ENCODE results near the gene ST6GAL1.
A peak's percentile ranks its signal among the peaks of the same experiment; 100 is the strongest.
"Not testable (repeated sequence)": the region's sequence is repeated elsewhere in the genome, so short reads cannot be mapped to it uniquely, and the experiment has no call there.

Gene ST6GAL1, protein sequence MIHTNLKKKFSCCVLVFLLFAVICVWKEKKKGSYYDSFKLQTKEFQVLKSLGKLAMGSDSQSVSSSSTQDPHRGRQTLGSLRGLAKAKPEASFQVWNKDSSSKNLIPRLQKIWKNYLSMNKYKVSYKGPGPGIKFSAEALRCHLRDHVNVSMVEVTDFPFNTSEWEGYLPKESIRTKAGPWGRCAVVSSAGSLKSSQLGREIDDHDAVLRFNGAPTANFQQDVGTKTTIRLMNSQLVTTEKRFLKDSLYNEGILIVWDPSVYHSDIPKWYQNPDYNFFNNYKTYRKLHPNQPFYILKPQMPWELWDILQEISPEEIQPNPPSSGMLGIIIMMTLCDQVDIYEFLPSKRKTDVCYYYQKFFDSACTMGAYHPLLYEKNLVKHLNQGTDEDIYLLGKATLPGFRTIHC

DNA sequence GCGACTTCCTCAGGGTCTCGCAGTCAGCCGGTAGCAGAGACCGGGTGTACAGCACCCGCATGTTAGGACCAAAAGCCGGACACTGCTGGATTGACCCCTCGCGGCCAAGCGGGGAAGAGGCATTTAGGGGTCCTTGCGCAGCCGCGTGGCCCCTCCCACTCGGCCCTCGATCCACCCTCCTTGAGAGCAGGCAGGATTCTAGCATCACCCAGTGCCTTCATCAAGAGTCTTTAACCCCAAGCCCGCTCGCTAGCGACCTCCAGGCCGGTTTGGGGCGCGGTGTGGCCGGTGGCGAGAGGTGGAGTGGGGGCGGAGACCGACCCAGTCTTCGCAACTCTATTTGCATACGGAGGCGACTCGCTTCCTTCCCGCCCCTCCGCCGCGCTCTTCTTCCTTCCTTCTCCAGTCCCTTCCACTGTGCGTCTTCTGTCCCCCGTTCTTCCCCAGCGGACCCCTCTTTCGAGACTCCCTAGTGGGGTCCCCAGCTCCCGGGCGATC is at the start of gene ST6GAL1:
ST6GAL1 (plus strand) TSS at position 384 of the 498 bp plus-strand sequence. CDS start 112,178 bp downstream, outside the sequence.
- DNase-seq, result peak; percentile 33

DNA sequence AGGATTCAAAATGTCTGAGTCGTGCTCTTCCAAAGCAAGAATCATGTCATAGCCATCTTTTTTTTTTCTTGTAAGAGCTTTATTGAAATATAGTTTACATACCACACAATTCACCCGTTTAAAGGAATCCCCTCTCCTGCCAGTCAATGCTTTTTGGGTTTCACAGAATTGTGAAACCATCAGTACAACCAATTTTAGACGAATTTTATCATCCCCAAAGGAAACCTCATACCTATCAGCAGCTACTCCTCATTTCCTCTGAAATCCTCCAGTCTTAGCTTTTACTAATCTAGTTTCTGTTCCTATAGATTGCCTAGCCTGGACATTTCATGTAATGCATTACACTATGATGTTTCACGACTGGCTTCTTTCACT is 48.2 kb upstream of the ST6GAL1 start:
- no peak for DNase-seq

DNA sequence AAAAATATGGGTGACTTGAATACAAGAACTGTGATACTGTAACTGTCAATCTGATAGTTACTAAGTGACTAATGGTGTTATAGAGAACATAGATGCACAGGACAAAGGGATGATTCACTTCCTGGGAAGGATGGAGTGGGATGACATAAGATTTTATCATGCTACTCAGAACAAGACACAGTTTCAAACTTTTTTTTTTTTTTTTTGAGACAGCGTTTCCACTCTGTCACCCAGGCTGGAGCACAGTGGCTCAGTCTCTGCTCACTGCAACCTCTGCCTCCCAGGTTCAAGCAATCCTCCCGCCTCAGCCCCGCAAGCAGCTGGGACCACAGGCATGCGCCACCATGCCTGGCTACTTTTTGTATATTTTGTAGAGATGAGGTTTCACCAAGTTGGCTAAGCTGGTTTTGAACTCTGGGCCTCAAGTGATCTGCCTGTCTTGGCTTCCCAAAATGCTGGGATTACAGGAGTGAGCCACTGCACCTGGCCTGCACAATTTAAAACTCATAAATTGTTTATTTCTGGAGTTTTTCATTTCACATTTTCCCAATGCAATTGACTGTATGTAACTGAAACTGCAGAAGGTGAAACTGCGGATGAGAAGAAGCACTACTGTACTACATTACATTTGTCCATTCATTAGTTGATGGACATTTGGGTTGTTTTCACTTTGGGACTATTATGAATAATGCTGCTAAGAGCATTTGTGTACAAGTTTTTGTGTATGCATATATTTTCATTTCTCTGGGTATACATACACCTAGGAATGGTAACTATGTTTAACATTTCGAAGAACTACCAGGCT is 47.2 kb upstream of the ST6GAL1 start:
- DNase-seq, result no peak

DNA sequence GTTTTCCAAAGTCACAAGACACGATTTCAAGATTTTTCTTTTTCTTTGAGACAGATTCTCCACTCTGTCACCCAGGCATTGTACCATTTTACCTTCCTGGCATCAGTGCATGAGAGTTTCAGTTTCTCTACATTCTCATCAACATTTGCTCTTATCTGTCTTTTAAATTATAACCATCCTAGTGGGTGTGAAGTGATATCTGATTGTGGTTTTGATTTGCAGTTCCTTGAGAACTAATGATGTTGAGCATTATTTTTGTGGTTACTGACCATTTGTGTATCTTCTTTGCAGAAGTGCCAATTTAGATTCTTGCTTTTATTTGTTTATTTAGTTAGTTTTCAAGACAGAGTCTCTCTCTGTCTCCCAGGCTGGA is 46.7 kb upstream of the ST6GAL1 start:
- no peak for DNase-seq

DNA sequence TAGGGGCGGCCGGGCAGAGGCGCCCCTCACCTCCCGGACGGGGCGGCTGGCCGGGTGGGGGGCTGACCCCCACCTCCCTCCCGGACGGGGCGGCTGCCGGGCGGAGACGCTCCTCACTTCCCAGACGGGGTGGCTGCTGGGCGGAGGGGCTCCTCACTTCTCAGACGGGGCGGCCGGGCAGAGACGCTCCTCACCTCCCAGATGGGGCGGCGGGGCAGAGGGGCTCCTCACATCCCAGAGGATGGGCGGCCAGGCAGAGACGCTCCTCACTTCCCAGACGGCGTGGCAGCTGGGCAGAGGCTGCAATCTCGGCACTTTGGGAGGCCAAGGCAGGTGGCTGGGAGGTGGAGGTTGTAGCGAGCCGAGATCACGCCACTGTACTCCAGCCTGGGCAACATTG is 45.5 kb upstream of the ST6GAL1 start:
- DNase-seq, result not testable (repeated sequence)

DNA sequence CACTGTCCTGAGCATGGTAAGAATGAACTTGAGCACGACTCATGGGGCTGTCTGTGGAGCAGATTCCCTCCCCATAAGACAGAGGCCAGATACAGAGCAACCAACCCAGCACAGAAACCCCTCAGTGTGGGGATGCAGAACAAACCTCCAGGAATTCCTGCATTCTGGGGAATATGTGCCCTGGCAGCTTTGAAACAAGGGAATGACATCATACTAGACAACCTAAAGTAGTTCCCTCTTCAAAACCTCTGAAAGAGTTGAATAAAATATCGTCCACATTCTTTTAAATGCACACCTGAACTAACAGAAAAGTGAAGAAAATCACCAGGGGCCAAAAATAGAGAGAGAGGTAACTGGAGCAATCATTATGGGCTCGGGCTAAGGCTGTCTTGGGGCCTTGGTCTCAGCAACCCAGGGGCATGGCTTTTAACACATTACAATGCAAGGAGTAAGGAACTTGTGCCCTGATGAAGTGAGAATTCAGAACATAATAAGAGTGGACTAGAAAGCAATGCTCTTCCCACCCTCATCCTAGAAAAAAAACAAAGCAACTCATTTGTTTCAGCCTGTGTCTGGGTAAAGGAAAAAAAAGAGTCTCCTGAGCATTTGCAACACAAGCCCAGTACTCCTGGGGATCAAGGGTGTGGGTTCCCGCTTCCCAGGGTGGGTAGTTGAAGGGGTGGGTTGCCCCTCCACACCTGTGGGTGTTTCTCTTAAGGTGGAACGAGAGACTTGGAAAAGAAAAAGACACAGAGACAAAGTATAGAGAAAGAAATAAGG is 43.9 kb upstream of the ST6GAL1 start:
- DNase-seq, result no peak

DNA sequence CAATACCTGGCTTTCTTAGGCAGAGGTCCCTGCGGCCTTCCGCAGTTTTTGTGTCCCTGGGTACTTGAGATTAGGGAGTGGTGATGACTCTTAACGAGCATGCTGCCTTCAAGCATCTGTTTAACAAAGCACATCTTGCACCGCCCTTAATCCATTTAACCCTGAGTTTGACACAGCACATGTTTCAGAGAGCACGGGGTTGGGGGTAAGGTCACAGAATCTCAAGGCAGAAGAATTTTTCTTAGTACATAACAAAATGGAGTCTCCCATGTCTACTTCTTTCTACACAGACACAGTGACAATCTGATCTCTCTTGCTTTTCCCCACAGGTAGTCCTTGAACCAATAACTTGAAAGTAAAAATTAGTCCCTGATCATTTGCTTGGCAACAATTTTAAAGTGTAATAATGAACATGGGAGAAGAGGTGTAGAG is 42.8 kb upstream of the ST6GAL1 start:
- DNase-seq, result not testable (repeated sequence)

DNA sequence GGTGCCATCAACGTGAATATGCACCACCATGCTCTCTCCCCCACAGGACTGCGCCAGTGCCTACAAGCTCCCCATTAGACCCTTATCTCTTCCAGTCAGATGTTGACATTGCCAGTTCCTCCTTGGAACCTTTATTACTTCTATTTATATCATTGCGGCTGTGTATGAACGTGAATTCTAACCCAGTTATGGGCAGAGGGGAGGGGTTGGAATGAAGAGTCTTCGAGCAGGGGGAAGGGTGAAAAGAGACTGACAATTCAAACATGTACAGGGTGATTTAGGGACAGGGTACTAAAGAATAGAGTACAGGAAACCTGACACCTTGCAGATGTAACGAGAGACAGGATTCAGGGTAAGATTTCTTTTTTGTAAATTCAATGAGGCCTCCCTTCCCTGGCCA is 41.8 kb upstream of the ST6GAL1 start:
- peak; percentile 5 for DNase-seq

DNA sequence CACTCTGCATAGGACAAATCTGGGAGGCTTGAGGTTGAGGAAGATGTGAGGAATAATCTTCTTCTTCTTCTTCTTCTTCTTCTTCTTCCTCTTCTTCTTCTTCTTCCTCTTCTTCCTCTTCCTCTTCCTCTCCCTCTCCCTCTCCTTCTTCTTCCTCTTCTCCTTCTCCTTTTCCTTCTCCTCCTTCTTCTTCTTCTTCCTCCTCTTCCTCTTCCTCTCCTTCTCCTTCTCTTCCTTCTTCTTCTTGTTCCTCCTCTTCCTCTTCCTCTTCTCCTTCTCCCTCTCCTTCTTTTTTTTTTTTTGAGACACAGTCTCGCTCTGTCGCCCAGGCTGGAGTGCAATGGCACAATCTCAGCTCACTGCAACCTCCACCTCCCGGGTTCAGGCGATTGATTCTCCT is 40.6 kb upstream of the ST6GAL1 start:
- not testable (repeated sequence) for DNase-seq

DNA sequence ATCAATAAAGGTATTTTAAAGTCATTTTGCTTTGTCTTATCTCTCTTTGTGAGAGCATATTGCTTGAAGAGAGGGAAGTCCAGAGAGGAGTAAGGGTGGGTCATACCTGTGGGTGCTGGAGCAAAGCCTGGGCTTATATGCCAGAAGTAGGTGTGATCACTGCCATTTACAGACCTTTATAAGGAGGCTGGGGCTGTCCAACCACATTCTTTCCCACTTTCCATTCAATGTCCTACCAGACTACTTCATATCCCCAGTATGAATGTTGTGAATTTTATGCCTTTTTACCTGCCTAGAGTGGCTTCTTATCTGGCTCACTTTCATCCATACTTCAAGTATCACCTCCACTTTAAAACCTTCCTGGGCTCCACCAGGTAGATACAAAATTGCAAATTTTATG is 39.4 kb upstream of the ST6GAL1 start:
- no peak for DNase-seq

DNA sequence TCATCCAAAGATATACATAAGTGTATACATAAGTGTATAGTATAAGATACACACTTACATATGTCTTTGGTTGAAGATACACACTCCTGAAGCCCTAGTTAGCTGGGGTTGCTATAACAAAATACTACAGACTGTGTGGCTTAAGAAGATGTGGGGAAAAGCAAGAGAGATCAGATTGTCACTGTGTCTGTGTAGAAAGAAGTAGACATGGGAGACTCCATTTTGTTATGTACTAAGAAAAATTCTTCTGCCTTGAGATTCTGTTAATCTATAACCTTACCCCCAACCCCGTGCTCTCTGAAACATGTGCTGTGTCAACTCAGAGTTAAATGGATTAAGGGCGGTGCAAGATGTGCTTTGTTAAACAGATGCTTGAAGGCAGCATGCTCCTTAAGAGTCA is 37.3 kb upstream of the ST6GAL1 start:
- DNase-seq, result not testable (repeated sequence)

DNA sequence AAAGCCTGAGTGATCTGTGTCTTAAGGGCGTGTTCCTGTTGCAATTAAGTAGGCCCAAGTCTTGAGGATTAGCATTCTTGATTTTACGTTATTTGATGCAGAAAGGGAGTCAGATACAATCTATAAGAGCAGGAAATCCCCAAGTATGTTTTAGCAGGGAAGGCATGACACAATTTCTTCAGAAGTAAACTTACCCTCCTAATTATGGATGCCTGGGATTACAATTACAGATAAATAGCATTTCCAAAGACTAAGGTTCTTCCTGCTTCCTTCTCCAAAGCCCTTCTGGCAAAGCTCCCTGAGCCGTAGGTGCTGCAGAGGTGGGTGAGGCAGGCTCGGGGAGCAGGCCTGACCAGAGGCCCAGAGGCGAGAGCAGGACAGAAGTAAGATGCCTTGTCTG is 34.9 kb upstream of the ST6GAL1 start:
- no peak for DNase-seq

DNA sequence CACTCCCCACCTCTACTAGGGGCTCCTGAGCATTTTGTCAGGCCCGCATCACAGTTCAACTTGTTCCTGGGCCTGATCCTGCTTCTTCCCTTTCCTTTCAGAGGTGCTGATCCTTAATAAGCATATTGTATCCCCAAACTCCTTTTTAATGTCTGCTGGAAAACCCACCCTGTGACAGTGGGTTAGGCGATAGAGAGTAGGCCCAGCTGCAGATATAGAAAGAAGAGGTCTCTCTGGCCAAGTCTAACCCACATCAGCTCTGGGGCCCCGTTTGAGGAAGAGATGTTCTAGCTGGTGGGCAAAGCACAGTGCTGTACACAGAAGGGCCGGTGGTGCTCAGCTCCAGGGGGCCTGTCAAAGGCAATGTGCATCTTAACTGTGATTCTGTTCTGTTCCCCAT is 34.3 kb upstream of the ST6GAL1 start:
- DNase-seq, result no peak

DNA sequence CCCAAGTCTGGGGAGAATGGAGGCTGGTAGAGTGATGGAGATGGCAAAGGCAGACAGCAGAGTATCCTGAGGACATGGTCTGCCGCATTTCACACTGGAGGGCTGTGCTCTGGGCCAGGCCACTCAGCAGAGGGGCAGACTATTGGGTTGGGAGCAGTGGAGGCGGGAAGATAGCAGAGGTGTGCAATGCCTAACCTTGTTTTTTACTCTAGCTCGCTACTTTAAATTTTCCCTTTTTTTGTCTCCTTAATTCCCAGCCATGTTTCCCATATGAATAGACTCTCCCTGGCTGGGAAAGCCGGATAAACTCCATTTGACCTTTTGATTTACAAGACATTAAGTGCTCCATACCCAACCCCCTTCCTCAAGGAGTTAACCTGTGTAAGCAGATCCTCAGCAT is 33.5 kb upstream of the ST6GAL1 start:
- DNase-seq, result no peak

DNA sequence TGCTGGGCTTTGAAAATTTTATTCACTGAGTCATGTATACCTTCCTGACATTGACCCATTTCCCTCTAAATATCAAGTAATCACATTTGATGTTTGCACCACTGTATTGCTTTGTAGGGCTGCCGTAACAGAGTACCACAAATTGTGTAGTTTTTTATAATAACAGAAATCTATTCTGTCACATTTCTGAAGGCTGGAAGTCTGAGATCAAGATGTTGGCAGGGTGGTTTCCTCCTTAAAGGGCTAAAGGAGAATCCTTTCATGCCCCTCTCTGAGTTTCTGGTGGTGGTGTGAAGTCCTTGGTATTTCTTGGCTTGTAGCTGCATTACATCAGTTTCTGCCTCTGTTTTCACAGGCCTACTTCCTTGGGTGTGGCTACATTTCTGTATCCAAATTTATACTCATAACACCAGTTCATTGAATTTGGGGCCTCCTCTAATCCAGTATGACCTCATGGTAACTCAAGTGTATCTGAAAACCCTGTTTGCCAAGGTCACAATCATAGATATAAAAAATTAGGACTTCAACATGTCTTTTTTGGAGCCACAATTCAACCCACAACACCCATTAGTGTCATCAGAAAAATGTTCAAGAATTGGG is 29.1 kb upstream of the ST6GAL1 start:
- DNase-seq, result no peak

DNA sequence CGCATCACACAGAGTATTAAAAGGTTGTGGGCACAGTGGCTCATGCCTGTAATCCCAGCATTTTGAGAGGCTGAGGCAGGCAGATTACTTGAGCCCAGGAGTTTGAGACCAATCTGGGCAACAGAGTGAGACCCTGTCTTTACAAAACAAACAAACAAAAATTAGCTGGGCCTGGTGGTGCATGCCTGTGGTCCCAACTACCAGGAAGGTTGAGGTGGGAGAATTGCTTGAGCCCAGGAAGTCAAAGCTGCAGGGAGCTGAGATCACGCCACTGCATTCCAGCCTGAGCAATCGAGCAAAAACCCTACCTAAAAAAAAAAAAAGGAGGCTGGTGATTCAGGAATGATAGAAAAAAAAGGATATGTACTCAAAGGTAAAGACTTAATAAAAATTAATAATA is 28.2 kb upstream of the ST6GAL1 start:
- no peak for DNase-seq

DNA sequence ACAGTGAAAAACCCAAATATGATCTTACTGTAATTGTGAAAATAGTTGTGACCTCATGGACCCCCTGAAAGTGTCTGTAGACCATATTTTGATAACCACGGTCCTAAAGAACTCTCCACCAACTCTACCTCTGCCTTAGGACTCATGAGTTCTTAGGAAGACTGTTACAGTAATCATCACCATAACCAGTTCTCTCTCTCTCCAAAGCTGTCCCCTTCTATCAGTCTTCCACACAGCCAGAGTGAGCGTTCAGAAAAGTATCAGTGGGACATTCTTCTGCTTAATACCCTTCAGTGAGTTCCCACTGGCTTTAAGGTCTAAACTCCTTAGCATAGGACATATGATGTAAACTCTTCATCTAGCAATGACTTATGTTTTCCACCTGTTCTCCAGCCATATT is 27.6 kb upstream of the ST6GAL1 start:
- no peak for DNase-seq

DNA sequence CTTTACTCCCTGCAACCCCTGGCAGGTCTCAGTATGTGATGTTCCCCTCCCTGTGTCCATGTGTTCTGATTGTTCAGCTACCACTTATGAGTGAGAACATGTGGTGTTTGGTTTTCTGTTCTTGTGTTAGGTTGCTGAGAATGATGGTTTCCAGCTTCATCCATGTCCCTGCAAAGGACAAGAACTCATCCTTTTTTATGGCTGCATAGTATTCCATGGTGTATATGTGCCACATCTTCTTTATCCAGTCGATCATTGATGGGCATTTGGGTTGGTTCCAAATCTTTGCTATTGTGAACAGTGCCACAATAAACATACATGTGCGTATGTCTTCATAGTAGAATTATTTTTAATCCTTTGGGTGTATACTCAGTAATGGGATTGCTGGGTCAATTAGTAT is 26.6 kb upstream of the ST6GAL1 start:
- DNase-seq, result not testable (repeated sequence)

DNA sequence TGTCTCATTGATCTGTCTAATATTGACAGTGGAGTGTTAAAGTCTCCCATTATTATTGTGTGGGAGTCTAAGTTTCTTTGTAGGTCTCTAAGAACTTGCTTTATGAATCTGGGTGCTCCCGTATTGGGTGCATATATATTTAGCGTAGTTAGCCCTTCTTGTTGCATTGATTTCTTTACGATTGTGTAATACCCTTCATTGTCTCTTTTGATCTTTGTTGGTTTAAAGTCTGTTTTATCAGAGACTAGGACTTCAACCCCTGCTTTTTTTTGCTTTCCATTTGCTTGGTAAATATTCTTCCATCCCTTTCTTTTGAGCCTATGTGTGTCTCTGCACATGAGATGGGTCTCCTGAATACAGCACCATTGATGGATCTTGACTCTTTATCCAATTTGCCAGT is 23.3 kb upstream of the ST6GAL1 start:
- not testable (repeated sequence) for DNase-seq

DNA sequence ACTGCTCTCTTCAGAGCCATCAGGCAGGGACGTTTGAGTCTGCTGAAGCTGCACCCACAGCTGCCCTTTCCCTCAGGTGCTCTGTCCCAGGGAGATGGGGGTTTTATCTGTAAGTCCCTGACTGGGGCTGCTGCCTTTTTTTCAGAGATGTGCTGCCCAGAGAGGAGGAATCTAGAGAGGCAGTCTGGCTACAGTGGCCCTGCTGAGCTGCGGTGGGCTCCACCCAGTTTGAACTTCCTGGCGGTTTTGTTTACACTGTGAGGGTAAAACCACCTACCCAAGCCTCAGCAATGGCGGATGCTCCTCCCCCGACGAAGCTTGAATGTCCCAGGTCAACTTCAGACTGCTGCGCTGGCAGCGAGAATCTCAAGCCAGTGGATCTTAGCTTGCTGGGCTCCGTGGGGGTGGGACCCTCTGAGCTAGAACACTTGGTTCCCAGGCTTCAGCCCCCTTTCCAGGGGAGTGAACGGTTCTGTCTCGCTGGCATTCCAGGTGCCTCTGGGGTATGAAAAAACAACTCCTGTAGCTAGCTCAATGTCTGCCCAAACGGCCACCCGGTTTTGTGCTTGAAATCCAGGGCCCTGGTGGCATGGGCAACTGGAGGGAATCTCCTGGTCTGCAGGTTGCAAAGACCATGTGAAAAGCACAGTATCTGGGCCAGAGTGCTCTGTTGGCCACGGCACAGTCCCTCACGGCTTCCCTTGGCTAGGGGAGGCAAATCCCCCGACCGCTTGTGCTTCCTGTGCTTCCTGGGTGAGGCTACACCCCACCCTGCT is 21.1 kb upstream of the ST6GAL1 start:
- no peak for DNase-seq

DNA sequence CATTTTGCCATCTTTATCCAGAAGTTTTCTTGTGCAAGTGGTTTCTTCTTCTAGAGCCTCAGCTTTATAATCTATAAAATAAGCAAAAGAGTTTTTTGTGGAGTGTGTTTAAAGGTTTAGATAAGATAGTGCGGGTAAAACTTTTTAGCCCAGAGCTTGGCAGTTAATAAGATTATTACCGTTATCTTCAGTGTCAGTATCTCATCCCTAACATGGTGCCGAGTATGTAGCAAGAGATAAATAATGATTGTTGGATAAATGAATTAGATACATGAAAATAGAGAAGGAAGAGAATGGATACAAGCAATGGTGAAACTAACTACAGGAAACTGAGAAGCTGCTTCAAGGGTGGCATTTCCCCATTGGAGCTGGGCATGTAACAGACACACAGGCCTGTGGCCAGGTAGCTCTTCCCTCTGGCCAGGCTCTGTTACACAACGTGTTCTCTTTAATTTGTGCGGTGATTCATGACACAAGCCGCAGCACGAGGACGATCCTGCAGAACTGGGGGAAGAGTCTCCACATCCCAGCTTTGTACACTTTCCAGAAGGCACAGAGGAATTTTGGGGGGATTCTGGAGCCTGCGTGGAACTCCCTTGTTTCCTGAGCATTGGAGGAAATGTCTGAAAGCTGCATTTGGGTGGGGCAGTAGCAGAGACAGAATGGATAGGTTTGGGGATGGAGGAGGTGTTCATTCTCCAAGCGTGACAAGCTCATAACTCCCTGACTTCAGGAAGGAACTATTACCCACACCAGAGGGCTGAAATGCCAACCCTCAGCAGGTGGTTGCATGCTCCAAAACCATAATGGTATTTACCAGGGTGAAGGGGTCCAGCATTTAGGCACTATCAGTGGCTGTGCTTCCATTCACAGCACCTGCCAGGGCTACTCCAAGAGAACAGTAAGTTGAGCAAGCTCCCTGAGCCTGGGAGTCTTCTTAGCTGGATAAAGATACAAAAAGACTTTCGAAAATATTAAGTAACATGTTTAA is 14.2 kb upstream of the ST6GAL1 start:
- no peak for DNase-seq

All from NCI-H2029 (cell line).